ENCODE data around the gene TRIML2. TPM values are rescaled to one million over a fixed set of nuclear protein-coding genes. Genes with fewer than 3 reads are reported as not detected.

Gene TRIML2
- polyA plus RNA-seq, 3 donors from 2014 or later = not detected

DNA sequence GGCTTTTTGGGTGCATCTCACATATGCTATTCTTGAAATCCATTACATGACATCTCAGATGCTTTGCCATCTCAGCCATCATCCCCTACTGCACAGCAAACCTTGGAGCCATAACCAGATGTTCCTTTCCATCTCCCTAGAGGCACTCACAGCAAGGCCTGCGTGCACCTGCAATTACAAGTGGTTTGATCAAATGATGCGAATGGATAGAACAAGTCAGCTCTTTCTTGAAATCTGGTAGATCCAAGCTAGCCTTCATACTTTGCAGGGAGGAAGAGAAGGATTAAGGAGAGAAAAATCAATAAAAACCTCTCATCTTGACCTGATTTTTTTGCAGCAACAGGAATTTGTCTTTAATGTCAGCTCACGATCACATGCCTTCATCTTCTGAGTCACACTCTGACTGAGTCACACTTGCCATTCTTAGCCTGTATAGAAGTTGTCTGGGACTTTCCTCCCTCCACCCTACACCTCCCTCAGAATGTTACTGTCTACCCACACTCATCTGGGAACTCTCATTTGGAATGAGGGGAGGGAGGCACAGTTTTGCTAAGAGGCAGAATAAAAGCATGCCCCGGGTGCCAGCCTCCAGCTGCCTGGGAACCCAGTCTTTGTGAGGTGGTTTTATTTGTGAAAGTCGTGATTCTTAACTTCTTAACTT, 17.9 kb upstream of the TRIML2 start:
- peaks cover 17 to 56% (median 24%) of the 10 kb centered on the region in 6 donors for H3K9me3 Mint-ChIP-seq
- no peak for DNase-seq
- H3K4me1 Mint-ChIP-seq = no peaks in the 10 kb centered on the region
- no peak overlapping the region for H3K4me3 Mint-ChIP-seq
- H3K36me3 Mint-ChIP-seq = no peaks in the 10 kb centered on the region
- no peak overlapping the region for H3K27ac Mint-ChIP-seq
- peaks cover 0 to 1% (median 1%) of the 10 kb centered on the region in 3 donors for H3K27me3 Mint-ChIP-seq (ENCODE audit: low read depth in 3 of 3)

DNA sequence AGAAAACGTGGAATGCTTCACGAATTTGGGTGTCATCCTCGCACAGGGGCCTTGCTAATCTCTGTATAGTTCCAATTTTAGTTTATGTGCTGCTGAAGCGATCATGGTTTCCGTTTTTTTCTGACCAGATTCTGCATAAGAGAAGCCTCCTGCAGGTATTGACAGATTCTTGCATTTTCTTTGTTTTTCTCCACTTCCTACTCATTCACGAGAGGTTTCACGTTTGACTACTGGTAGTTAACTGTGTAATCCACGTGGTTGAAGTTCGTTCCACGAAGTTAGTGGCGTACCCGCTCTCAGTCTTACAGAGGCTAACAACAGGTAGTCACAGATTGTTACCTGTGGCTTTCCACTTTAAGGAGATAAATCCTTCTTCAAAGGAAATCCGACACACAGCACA, 12.1 kb upstream of the TRIML2 start:
- H3K4me3 Mint-ChIP-seq = no peak overlapping the region
- H3K9me3 Mint-ChIP-seq = peaks cover 16 to 74% (median 30%) of the 10 kb centered on the region in 6 donors
- H3K4me1 Mint-ChIP-seq = no peaks in the 10 kb centered on the region
- no peak overlapping the region for H3K27ac Mint-ChIP-seq
- H3K27me3 Mint-ChIP-seq (ENCODE audit: low read depth in 3 of 3) = peaks cover 2 to 3% (median 3%) of the 10 kb centered on the region in 3 donors
- peaks cover 0 to 2% (median 0%) of the 10 kb centered on the region in 3 donors for H3K36me3 Mint-ChIP-seq
- DNase-seq = no peak

- H3K36me3 Mint-ChIP-seq = peaks cover 0 to 2% (median 0%) of the 10 kb centered on the region in 3 donors
- no peak for DNase-seq
- H3K4me3 Mint-ChIP-seq = no peak overlapping the region
- H3K4me1 Mint-ChIP-seq = no peaks in the 10 kb centered on the region
- H3K9me3 Mint-ChIP-seq = peaks cover 12 to 63% (median 25%) of the 10 kb centered on the region in 6 donors
- H3K27ac Mint-ChIP-seq = no peak overlapping the region
- peaks cover 2 to 3% (median 3%) of the 10 kb centered on the region in 3 donors for H3K27me3 Mint-ChIP-seq (ENCODE audit: low read depth in 3 of 3)
Observed at GRCh38 chr4:188117631-188118324, 8.4 kb upstream of the TRIML2 start.

- peaks cover 14 to 51% (median 29%) of the 10 kb centered on the region in 6 donors for H3K9me3 Mint-ChIP-seq
- H3K27me3 Mint-ChIP-seq (ENCODE audit: low read depth in 3 of 3) = peaks cover 0 to 5% (median 3%) of the 10 kb centered on the region in 3 donors
- H3K27ac Mint-ChIP-seq = no peak overlapping the region
- H3K36me3 Mint-ChIP-seq = peaks cover 0 to 4% (median 4%) of the 10 kb centered on the region in 3 donors
- no peak overlapping the region for H3K4me3 Mint-ChIP-seq
- no peak for DNase-seq
- H3K4me1 Mint-ChIP-seq = no peaks in the 10 kb centered on the region
Observed at GRCh38 chr4:188113156-188113555, 3.8 kb upstream of the TRIML2 start.

GRCh38 chr4:188111955-188112354, 2.6 kb upstream of the TRIML2 start:
- H3K4me1 Mint-ChIP-seq = no peaks in the 10 kb centered on the region
- no peak overlapping the region for H3K27ac Mint-ChIP-seq

DNA sequence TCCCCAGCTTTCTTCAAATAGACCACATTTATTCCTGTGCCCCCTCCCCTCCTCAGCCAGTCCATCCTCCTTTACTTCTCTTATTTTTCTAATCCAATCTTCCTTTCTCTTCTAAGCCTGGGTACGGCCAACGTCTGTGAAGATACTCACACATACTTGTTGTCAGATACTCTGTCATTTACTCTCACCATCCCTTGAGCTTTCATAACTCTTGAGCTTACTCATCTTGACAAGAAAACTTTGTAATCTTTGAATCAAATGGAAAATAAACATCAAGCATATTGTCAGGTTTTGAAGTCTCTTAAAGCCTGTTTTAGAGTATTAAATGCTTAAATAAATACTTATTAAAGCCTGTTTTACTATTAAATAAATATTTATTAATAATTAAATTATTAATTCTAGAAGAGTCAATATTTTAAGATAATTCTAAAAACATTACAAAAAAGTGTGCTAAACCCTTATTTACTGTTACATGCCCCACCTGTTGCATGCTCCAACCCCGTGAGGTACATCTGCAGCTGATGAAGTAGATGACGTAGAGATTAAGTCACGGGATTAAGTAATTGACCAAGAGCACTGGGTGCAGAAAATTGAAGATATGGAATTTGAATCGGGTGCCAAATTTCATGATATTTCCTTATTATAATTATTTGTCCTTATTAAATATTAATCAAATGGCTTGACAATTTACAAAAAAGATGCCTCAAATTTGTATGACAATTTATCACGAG, 1.5 kb upstream of the TRIML2 start:
- Mint-ChIP-seq H3K9me3 (peaks cover 12 to 52% (median 31%) of the 10 kb centered on the region in 6 donors), H3K36me3 (peaks cover 0 to 7% (median 4%) of the 10 kb centered on the region in 3 donors), H3K4me3 (no peak overlapping the region), H3K4me1 (no peaks in the 10 kb centered on the region), H3K27me3 (ENCODE audit: low read depth in 3 of 3) (peaks cover 0 to 2% (median 0%) of the 10 kb centered on the region in 3 donors), H3K27ac (no peak overlapping the region)
- DNase-seq = no peak

More at GRCh38 chr4:188111955-188112354, 2.6 kb upstream of the TRIML2 start:
- H3K36me3 Mint-ChIP-seq = peaks cover 0 to 7% (median 4%) of the 10 kb centered on the region in 3 donors
- H3K4me3 Mint-ChIP-seq = no peak overlapping the region
- peaks cover 13 to 55% (median 32%) of the 10 kb centered on the region in 6 donors for H3K9me3 Mint-ChIP-seq
- DNase-seq = no peak
- H3K27me3 Mint-ChIP-seq (ENCODE audit: low read depth in 3 of 3) = peaks cover 0 to 2% (median 0%) of the 10 kb centered on the region in 3 donors

DNA sequence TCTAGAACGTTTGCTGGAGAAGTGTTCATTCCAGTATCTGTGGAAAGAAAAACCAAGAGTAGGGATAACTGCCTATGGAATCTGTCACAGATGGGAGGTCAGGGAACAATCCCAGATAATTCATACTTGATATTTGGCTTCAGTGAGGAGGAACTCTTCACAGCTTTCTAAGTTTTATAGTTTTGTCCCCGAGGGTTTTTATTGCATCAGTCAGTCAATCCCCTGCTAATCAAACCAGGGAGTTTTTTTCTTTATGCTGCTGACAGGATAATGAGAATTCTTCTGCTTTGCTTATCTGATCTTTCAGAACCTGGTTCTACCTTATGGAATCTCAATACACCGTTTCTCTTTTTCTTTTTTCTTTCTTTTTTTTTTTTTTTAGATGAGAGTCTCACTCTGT, 633 bp upstream of the TRIML2 start:
- DNase-seq = no peak
- peaks cover 0 to 7% (median 4%) of the 10 kb centered on the region in 3 donors for H3K36me3 Mint-ChIP-seq
- peaks cover 12 to 55% (median 36%) of the 10 kb centered on the region in 6 donors for H3K9me3 Mint-ChIP-seq
- H3K4me3 Mint-ChIP-seq = no peak overlapping the region
- peaks cover 0 to 2% (median 0%) of the 10 kb centered on the region in 3 donors for H3K27me3 Mint-ChIP-seq (ENCODE audit: low read depth in 3 of 3)
- no peaks in the 10 kb centered on the region for H3K4me1 Mint-ChIP-seq
- no peak overlapping the region for H3K27ac Mint-ChIP-seq

DNA sequence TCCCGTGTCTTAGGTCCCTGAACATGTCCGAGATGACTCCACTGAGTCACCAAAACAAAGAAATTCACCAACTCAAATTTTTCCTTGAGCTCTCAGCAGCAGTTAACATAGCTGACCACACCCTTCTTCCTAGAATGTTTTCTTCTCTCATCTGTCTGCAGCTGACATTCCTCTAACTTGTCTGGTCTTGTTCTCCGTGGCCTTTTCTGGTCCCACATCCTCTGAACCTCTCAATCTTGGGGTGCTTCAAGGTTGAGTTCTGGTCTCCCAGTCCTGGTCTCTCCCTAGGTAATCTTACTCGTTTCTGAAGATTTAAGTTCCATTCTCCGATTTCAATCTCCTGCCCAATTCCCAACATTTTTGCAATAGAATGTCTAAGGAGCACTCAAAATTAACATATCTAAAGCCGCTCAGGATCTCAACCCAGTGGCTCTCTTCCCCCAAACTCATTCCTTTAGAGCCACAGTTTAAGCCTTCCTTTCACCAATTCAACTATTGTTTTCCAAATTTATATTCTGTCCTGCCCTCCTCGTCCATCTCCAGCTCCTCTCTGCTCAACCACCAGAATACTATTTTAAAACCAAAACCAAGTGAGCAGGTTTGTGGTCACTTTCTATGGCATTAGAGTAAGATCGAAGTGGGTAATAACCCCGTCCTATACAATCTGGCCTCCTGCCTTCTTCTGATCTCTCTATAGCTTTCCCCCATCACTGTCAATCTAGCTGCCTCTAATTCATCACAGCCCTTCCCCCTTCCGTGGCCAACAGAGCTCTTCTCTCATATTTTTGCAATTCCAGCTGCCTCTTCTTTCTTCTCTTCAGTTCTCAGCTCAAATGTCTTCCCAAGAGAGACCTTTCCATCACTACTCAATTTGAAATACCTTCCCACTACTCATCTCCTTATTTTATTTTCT, 1.2 kb downstream of the TRIML2 start:
- Mint-ChIP-seq H3K4me1 (no peaks in the 10 kb centered on the region), H3K9me3 (peaks cover 14 to 61% (median 40%) of the 10 kb centered on the region in 6 donors), H3K4me3 (no peak overlapping the region), H3K36me3 (peaks cover 0 to 7% (median 4%) of the 10 kb centered on the region in 3 donors), H3K27me3 (ENCODE audit: low read depth in 3 of 3) (peaks cover 0 to 2% (median 0%) of the 10 kb centered on the region in 3 donors), H3K27ac (no peak overlapping the region)
- DNase-seq = no peak

GRCh38 chr4:188106454-188106853, 2.9 kb downstream of the TRIML2 start:
- Mint-ChIP-seq H3K36me3 (peaks cover 0 to 7% (median 4%) of the 10 kb centered on the region in 3 donors), H3K9me3 (peaks cover 15 to 64% (median 47%) of the 10 kb centered on the region in 6 donors), H3K4me3 (no peak overlapping the region), H3K4me1 (no peaks in the 10 kb centered on the region), H3K27me3 (ENCODE audit: low read depth in 3 of 3) (peaks cover 0 to 2% (median 0%) of the 10 kb centered on the region in 3 donors), H3K27ac (no peak overlapping the region)
- DNase-seq = no peak

DNA sequence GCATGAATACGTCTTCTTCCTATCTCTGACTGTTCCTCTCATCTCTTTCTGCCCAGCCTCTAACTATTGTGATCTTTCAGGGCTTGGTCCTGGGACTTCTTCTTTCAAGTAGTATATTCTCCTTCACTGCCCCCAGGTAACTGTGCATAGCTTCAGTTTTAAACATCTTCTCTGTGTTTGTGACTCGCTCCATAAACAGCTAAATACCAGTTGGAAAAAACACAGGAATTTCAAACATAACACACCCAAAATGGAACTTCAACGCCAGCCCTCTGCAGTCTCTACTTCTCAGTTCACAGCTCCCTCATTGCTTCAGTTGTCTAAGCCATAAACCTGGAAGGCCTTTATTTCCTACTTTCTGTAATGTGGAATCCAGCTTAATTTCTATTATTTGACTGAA, 16.6 kb downstream of the TRIML2 start:
- DNase-seq = no peak
- H3K4me1 Mint-ChIP-seq = no peaks in the 10 kb centered on the region
- no peak overlapping the region for H3K27ac Mint-ChIP-seq
- no peak overlapping the region for H3K4me3 Mint-ChIP-seq
- H3K36me3 Mint-ChIP-seq = peaks cover 0 to 4% (median 3%) of the 10 kb centered on the region in 3 donors
- peaks cover 13 to 54% (median 38%) of the 10 kb centered on the region in 6 donors for H3K9me3 Mint-ChIP-seq
- H3K27me3 Mint-ChIP-seq (ENCODE audit: low read depth in 3 of 3) = peaks cover 0 to 5% (median 0%) of the 10 kb centered on the region in 3 donors

DNA sequence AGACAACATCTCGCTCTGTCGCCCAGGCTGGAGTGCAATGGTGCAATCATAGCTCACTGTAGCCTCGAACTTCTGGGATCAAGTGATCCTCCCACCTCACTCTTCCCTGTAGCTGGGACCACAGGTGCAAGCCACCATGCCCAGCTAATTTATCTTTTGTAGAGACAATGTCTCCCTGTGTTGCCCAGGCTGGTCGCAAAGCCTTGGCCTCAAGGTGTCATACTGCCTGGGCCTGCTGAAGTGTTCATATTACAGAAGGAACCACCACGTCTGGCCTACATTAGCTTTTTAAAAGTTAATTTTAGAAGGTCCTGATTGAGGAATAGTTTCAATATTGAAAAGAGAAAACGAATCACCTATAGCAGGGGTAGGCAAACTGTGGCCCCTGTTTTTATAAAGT, 22.5 kb downstream of the TRIML2 start:
- Mint-ChIP-seq H3K4me3 (no peak overlapping the region), H3K27me3 (ENCODE audit: low read depth in 3 of 3) (peaks cover 0 to 4% (median 3%) of the 10 kb centered on the region in 3 donors), H3K9me3 (peaks cover 20 to 47% (median 42%) of the 10 kb centered on the region in 6 donors), H3K36me3 (peaks cover 0 to 4% (median 2%) of the 10 kb centered on the region in 3 donors), H3K27ac (no peak overlapping the region), H3K4me1 (no peaks in the 10 kb centered on the region)
- DNase-seq = no peak

GRCh38 chr4:188082796-188083195, 26.6 kb downstream of the TRIML2 start:
- no peaks in the 10 kb centered on the region for H3K36me3 Mint-ChIP-seq
- no peak for DNase-seq
- no peak overlapping the region for H3K27ac Mint-ChIP-seq
- H3K27me3 Mint-ChIP-seq (ENCODE audit: low read depth in 3 of 3) = peaks cover 0 to 3% (median 3%) of the 10 kb centered on the region in 3 donors
- H3K4me3 Mint-ChIP-seq = no peak overlapping the region
- no peaks in the 10 kb centered on the region for H3K4me1 Mint-ChIP-seq
- peaks cover 12 to 31% (median 26%) of the 10 kb centered on the region in 6 donors for H3K9me3 Mint-ChIP-seq

- Mint-ChIP-seq H3K4me3 (no peak overlapping the region), H3K9me3 (peaks cover 4 to 31% (median 16%) of the 10 kb centered on the region in 6 donors), H3K27ac (no peak overlapping the region), H3K27me3 (ENCODE audit: low read depth in 3 of 3) (peaks cover 0 to 4% (median 3%) of the 10 kb centered on the region in 3 donors), H3K4me1 (no peaks in the 10 kb centered on the region), H3K36me3 (no peaks in the 10 kb centered on the region)
- DNase-seq = no peak
Observed at GRCh38 chr4:188078116-188078515, 31.3 kb downstream of the TRIML2 start.

Data from immature natural killer cell (primary cell).